Mesothelial cell of epicardium (in vitro differentiated cells): ENCODE data around the gene CES2. TPM values are rescaled to one million over a fixed set of nuclear protein-coding genes. Genes with fewer than 3 reads are reported as not detected.
"Not testable (repeated sequence)": the region's sequence is repeated elsewhere in the genome, so short reads cannot be mapped to it uniquely, and the experiment has no call there.

ENCODE experiments used
- DNase-seq, 2 experiments: peaks; one replicate each; pipeline ENCODE4 v3.0.0; 2021; ENCODE audit warnings: low spot score in 2 of 2; ENCODE audit not compliant: unreplicated experiment in 2 of 2
- H3K27ac Mint-ChIP-seq: 2 replicates; pipeline ENCODE4 v1.8.0; 2021; ENCODE audit warnings: mixed read lengths
- H3K27me3 Mint-ChIP-seq: 2 replicates; pipeline ENCODE4 v1.8.0; 2021; ENCODE audit warnings: low read depth, mixed read lengths
- H3K36me3 Mint-ChIP-seq: 2 replicates; pipeline ENCODE4 v1.8.0; 2021; ENCODE audit warnings: mixed read lengths
- H3K4me1 Mint-ChIP-seq: 2 replicates; pipeline ENCODE4 v1.8.0; 2021; ENCODE audit warnings: mixed read lengths
- H3K4me3 Mint-ChIP-seq: 2 replicates; pipeline ENCODE4 v1.8.0; 2021; ENCODE audit warnings: mild to moderate bottlenecking, moderate library complexity, mixed read lengths
- H3K9me3 Mint-ChIP-seq: 2 replicates; pipeline ENCODE4 v1.8.0; 2021; ENCODE audit warnings: mixed read lengths
- total RNA-seq: library from RNA; stranded (reverse); gene quantifications from 3 replicates; pipeline ENCODE4 v1.2.1, GENCODE V29; 2021
- TF ChIP-seq, protein P1 (sequence below): fragments of 200-600 bp; sonication (generic); IDR thresholded peaks from one replicate; pipeline ENCODE4 v1.5.0; 2021; ENCODE audit warnings: antibody characterized with exemption; ENCODE audit not compliant: unreplicated experiment

The CES2 gene
- total RNA-seq, 1 donor from 2014 or later: 52.0 TPM

DNA sequence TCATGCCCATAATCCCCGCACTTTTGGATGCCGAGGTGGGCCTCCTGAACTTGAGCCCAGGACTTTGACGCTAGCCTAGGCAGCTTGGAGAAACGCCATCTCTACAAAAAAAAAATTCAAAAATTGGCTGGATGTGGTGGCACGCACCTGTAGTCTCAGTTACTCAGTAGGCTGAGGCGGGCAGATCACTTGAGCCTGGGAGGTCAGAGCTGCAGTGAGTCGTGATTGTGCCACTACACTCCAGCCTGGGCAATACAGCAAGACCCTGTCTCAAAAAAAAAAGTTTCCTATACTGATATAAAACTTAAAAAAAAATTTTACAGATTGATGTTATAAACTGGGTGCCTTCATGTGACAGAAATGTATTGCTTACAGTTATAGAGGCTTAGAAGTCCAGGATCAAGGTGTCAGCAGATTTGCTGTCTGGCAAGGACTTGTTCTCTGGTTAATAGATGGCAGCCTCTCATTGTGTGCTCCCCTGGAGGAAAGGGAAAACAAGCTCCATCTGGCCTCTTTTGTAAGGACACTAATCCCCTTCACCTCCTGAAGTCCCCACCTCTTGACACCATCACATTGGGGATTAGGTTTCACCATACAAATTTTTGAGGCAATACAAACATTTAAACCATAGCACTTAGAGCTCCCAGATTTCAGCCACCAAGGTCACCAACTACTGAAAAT, 17.3 kb downstream of the CES2 start:
- Mint-ChIP-seq H3K9me3 (peaks cover 8% of the 10 kb centered on the region), H3K36me3 (no peaks in the 10 kb centered on the region), H3K27me3 (peaks cover 8% of the 10 kb centered on the region), H3K27ac (no peak overlapping the region), H3K4me1 (peaks cover 16% of the 10 kb centered on the region), H3K4me3 (no peak overlapping the region)
- DNase-seq: no peak
- TF ChIP-seq, protein P1, sequence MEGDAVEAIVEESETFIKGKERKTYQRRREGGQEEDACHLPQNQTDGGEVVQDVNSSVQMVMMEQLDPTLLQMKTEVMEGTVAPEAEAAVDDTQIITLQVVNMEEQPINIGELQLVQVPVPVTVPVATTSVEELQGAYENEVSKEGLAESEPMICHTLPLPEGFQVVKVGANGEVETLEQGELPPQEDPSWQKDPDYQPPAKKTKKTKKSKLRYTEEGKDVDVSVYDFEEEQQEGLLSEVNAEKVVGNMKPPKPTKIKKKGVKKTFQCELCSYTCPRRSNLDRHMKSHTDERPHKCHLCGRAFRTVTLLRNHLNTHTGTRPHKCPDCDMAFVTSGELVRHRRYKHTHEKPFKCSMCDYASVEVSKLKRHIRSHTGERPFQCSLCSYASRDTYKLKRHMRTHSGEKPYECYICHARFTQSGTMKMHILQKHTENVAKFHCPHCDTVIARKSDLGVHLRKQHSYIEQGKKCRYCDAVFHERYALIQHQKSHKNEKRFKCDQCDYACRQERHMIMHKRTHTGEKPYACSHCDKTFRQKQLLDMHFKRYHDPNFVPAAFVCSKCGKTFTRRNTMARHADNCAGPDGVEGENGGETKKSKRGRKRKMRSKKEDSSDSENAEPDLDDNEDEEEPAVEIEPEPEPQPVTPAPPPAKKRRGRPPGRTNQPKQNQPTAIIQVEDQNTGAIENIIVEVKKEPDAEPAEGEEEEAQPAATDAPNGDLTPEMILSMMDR: no peak

DNA sequence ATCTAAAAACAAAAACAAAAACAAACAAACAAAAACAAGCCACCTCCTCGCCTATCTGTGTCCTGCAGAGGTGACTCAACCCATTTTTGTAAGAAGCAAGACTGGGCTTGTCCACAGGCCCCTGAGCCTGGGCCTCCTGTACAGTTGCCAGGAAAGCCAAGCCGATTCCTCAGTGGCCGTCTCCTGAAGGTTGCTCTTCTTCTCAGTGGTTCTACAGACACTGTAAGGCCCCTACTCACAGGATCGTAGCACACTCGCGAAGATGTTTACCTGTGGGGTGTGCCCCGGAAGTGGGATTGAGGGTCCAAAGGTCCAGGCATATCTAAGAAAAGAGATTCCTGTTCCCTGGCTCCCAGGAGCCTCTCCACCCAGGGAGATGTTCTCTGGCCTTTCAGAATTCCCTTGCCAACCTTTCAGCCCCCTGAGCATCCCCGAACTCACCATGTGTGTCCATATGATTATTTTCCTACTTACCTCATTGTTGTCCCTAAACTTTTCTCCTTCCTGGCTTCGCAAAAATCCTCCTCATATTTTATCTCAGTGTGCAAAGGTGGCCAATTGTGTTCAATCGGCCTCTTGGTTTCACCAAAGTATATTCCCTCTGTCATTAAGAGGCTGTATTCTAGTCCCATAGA, 18.3 kb downstream of the CES2 start:
- no peak for DNase-seq
- TF ChIP-seq, protein P1: no peak
- no peak overlapping the region for H3K27ac Mint-ChIP-seq

DNA sequence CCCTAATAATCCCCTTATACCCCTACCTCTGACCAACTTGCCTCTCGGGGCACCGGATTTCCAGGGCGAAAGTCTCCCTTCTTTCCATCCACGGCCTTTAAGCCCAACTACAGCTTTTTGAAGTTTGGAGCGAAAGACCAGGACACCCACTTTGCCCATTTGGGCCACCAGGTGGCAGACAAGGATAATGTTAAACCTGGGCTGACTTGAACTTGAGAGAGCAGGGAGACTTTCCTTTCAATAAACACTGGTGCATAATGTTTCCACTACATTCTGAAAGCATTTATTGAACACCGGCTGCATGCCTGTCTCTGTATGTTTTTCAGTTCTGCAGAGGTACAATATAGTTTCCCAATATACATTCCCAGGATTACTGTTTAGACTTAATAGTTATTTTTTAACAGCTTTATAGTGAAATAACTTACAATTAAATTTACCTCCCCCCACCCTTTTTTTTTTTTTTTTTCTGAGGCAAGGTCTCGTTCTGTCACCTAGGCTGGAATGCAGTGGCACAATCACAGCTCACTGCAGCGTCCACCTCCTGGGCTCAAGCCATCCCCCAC, 18.9 kb downstream of the CES2 start:
- no peak overlapping the region for H3K27ac Mint-ChIP-seq
- H3K4me1 Mint-ChIP-seq: peaks cover 16% of the 10 kb centered on the region
- H3K36me3 Mint-ChIP-seq: no peaks in the 10 kb centered on the region
- DNase-seq: peak in 1 of 2 experiments; percentile 83
- H3K4me3 Mint-ChIP-seq: no peak overlapping the region
- TF ChIP-seq, protein P1: peak; percentile 85
- H3K9me3 Mint-ChIP-seq: peaks cover 8% of the 10 kb centered on the region
- peaks cover 22% of the 10 kb centered on the region for H3K27me3 Mint-ChIP-seq

More for the DNA sequence above, 18.3 kb downstream of the CES2 start:
- H3K4me3 Mint-ChIP-seq: no peak overlapping the region
- H3K27me3 Mint-ChIP-seq: peaks cover 17% of the 10 kb centered on the region
- H3K36me3 Mint-ChIP-seq: no peaks in the 10 kb centered on the region
- H3K4me1 Mint-ChIP-seq: peaks cover 16% of the 10 kb centered on the region
- peaks cover 8% of the 10 kb centered on the region for H3K9me3 Mint-ChIP-seq

DNA sequence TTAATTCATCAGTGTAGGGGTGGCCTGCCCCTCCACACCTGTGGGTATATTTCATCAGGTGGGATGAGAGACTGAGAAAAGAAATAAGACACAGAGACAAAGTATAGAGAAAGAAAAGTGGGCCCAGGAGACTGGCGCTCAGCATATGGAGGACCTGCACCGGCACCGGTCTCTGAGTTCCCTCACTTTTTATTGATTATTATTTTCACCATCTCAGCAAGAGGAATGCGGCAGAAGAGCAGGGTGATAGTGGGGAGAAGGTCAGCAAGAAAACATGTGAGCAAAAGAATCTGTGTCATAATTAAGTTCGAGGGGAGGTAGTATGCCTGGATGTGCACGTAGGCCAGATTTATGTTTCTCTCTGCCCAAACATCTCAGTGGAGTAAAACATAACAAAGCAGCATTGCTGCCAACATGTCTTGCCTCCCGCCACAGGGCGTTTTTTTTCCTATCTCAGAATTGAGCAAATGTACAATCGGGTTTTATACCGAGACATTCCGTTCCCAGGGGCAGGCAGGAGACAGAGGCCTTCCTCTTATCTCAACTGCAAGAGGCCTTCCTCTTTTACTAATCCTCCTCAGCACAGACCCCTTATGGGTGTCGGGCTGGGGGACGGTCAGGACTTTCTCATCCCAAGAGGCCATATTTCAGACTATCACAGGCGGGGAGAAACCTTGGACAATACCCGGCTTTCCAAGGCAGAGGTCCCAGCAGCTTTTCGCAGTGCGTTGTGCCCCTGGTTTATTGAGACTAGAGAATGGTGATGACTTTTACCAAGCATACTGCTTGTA, 20.2 kb downstream of the CES2 start:
- peaks cover 17% of the 10 kb centered on the region for H3K27me3 Mint-ChIP-seq
- H3K27ac Mint-ChIP-seq: peak overlapping the region; percentile 71
- H3K36me3 Mint-ChIP-seq, DNase-seq, H3K9me3 Mint-ChIP-seq, H3K4me3 Mint-ChIP-seq: not testable (repeated sequence)
- H3K4me1 Mint-ChIP-seq: peaks cover 16% of the 10 kb centered on the region

DNA sequence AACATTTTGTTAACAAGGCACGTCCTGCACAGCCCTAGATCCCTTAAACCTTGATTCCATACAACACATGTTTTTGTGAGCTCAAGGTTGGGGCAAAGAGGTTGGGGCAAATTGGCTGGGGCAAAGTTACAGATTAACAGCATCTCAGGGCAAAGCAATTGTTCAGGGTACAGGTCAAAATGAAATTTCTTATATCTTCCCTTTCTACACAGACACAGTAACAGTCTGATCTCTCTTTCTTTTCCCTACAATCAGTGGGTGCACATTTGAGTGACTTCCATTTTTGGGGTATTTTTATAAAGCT, 20.8 kb downstream of the CES2 start:
- not testable (repeated sequence) for H3K36me3 Mint-ChIP-seq, H3K4me3 Mint-ChIP-seq, H3K9me3 Mint-ChIP-seq, DNase-seq
- Mint-ChIP-seq H3K4me1 (peaks cover 17% of the 10 kb centered on the region), H3K27me3 (peaks cover 17% of the 10 kb centered on the region), H3K27ac (peak overlapping the region; percentile 71)

DNA sequence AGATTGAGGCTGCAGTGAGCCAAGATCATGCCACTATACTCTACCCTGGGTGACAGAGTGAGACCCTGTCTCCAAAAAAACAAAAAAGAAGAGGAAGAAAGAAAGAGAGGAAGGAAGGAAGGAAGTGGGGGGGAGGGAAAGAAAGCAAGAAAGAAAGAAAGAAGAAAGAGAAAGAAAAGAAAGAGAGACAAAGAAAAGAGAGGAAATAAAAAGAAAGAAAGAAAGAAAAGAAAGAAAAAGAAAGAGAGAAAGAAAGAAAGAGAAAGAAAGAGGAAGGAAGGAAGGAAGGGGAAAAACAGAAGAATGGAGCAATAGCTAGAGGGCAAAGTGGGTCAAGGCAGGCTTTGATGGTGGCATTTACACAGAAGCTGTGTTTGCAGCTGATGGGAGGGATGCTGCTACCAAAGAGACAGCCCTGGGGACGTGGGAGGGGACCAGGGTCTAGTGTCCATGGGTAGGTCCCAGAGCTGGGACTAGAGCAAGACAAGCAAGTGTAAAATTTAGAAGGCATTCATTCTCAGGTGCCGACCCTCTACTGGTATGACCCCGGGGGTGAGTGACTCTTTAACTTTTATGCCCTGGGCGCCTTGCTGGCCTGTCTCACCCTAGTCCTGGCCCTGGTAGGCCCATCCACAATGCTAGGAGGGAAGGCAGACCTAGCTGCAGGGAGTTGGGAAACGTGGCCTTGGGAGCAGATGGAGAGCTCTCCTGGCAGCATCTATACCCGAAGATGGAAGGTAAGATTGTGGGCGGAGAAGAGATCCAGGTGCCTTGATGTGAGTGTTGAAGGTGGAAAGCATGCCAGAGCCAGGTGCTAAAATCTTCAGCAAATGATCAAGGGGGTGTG, 23.8 kb downstream of the CES2 start:
- TF ChIP-seq, protein P1: no peak
- Mint-ChIP-seq H3K27me3 (peaks cover 17% of the 10 kb centered on the region), H3K4me1 (peaks cover 16% of the 10 kb centered on the region), H3K9me3 (no peaks in the 10 kb centered on the region), H3K4me3 (no peak overlapping the region), H3K36me3 (no peaks in the 10 kb centered on the region), H3K27ac (no peak overlapping the region)
- no peak for DNase-seq
